HG03280 (cell line): Measurements from ENCODE around the gene AMDHD2.

Source experiments
- ATAC-seq: cut with Tn5 transposase; IDR thresholded peaks from one replicate; pipeline ENCODE4 v1.9.1; 2021; ENCODE audit warnings: mild to moderate bottlenecking, moderate library complexity; ENCODE audit not compliant: unreplicated experiment

The AMDHD2 gene

GRCh38 chr16:2515180-2515851 is 4.9 kb upstream of the AMDHD2 start:
- ATAC-seq = no peak

- ATAC-seq = no peak
Observed at GRCh38 chr16:2516391-2517240, 3.6 kb upstream of the AMDHD2 start.

- no peak for ATAC-seq
Observed at GRCh38 chr16:2517954-2518605, 2.1 kb upstream of the AMDHD2 start.

- no peak for ATAC-seq
Observed at GRCh38 chr16:2518823-2519710, 1.1 kb upstream of the AMDHD2 start.

GRCh38 chr16:2519711-2520080 is 475 bp upstream of the AMDHD2 start:
- ATAC-seq = no peak

GRCh38 chr16:2520784-2521531 is 787 bp downstream of the AMDHD2 start:
- peak; percentile 21 for ATAC-seq

- no peak for ATAC-seq
Observed at GRCh38 chr16:2523801-2524231, 3.6 kb downstream of the AMDHD2 start.

GRCh38 chr16:2524339-2524938 is 4.3 kb downstream of the AMDHD2 start:
- no peak for ATAC-seq

- ATAC-seq = no peak
Observed at GRCh38 chr16:2526135-2526534, 6.0 kb downstream of the AMDHD2 start.

GRCh38 chr16:2527071-2527783 is 7.1 kb downstream of the AMDHD2 start:
- ATAC-seq = no peak

- ATAC-seq = no peak
Observed at GRCh38 chr16:2527784-2528100, 7.6 kb downstream of the AMDHD2 start.

GRCh38 chr16:2528161-2529060 is 8.2 kb downstream of the AMDHD2 start:
- ATAC-seq = no peak

- no peak for ATAC-seq
Observed at GRCh38 chr16:2529061-2529931, 9.1 kb downstream of the AMDHD2 start.

GRCh38 chr16:2529961-2530628 is 9.9 kb downstream of the AMDHD2 start:
- ATAC-seq = no peak

- no peak for ATAC-seq
Observed at GRCh38 chr16:2530629-2531318, 10.6 kb downstream of the AMDHD2 start.

- no peak for ATAC-seq
Observed at GRCh38 chr16:2531371-2531695, 11.2 kb downstream of the AMDHD2 start, which contains the start of gene CEMP1. CEMP1 (minus strand) TSS chr16:2531408; CDS start chr16:2531073, 335 bp downstream.
